Transverse colon (tissue), 4 donors: Measurements from ENCODE around the gene IRGQ.

Source experiments
- CTCF ChIP-seq, 5 experiments: fragments of 200-600 bp in 3 of 5; fragments of 450-650 bp in 2 of 5; sonication (generic) in 3 of 5; IDR thresholded peaks; 1 replicate in 2 of 5; 2 replicates in 3 of 5; pipeline ENCODE4 v1.5.1; 2016 to 2017; ENCODE audit warnings: antibody characterized with exemption in 5 of 5, inconsistent platforms in 3 of 5, mild to moderate bottlenecking in 2 of 5, moderate library complexity in 1 of 5
- EP300 ChIP-seq: sonication (generic); formaldehyde crosslinking; IDR thresholded peaks from one replicate; pipeline ENCODE4 v1.6.1; 2017; ENCODE audit warnings: antibody characterized with exemption, low read depth
- POLR2A ChIP-seq: fragments of 450-650 bp; IDR thresholded peaks from one replicate; pipeline ENCODE4 v1.6.1; 2016; ENCODE audit warnings: antibody characterized with exemption, mild to moderate bottlenecking, moderate library complexity
- POLR2AphosphoS5 ChIP-seq, 3 donors: sonication (generic); formaldehyde crosslinking; IDR thresholded peaks; one replicate each; pipeline ENCODE4 v1.6.1; 2016; ENCODE audit warnings: antibody characterized with exemption in 3 of 3

DNA sequence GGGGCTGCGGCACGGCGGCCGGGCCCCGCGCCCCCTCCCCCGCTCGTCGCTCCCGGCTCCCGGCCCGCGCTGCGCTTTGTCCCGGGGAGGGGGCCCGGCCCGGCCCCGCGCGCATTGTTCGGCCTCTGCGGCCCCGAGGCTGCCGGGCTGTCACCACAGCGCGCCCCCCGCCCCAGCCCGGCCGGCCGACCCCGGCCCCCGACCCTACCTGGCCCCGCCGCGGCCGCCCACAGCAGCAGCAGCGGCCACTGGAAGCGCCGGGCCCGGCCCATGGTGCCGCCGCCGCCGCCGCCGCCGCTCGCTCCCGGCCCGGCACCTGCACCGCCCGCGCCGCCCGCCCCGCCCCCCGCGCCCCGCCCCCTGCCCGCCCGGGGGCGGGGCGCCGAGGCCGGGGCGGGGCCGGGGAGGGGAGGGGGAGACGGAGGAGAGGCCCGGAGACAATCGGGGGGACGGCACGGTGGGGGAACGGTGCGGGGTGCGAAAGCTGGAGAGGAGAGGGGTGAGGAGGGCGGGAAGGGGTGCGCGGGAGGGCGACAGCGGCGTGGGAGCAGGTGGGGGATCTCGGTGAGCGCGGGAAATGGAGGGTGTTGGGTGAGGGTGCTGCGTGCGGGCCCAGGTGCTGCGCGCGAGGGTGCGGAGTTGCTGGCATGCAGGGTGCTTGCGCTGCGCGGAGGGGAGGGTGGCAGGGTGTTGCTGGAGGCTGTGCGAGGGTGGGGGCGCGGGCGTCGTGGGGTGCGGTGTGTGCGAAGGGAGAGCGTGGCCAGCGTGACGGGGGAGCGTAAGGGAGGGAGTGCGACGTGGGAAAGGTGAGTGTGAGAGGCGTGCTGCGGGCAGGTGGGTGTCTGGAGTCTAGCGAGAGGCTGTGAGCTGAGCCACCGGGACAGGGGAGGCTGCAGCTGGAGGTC lies 43.8 kb upstream of the IRGQ start, which contains the start of gene CADM4:
- TF ChIP-seq EP300 (no peak), CTCF (IDR thresholded peaks at IDR 0.05) (no peak), POLR2AphosphoS5 (IDR thresholded peaks at IDR 0.05) (no peak), POLR2A (no peak)
